Left lung (tissue), 10 donors: Measurements from ENCODE around the gene SF3B3. TPM values are rescaled to one million over a fixed set of nuclear protein-coding genes. Genes with fewer than 3 reads are reported as not detected.
"Not testable (repeated sequence)": the region's sequence is repeated elsewhere in the genome, so short reads cannot be mapped to it uniquely, and the experiment has no call there.

ENCODE experiments used
- ATAC-seq: fragments of 200-7000 bp; cut with Tn5 transposase; one replicate; pipeline ENCODE4 v1.9.1; 2020; ENCODE audit warnings: moderate library complexity
- DNase-seq, 4 donors: peaks; one replicate each; pipeline ENCODE4 v3.0.0-alpha.2; 2013 to 2020
- H3K27ac ChIP-seq, 2 donors: fragments of 200-600 bp; sonication (generic) in 1 of 2; one replicate each; pipeline versions ENCODE4 v1.5.0 to v1.8.0; 2020 to 2021
- H3K27me3 ChIP-seq, 2 donors: fragments of 200-600 bp; sonication (generic) in 1 of 2; one replicate each; pipeline versions ENCODE4 v1.5.0 to v1.8.0; 2020 to 2021
- H3K36me3 ChIP-seq, 2 donors: fragments of 200-600 bp; sonication (generic) in 1 of 2; one replicate each; pipeline versions ENCODE4 v1.5.0 to v1.8.0; 2020 to 2021
- H3K4me1 ChIP-seq, 2 donors: fragments of 200-600 bp; one replicate each; pipeline ENCODE4 v1.8.0; 2021
- H3K4me3 ChIP-seq, 2 donors: fragments of 200-600 bp; sonication (generic) in 1 of 2; one replicate each; pipeline versions ENCODE4 v1.5.0 to v1.8.0; 2020 to 2021; ENCODE audit warnings: mild to moderate bottlenecking in 1 of 2
- H3K9me3 ChIP-seq, 2 donors: fragments of 200-600 bp; sonication (generic) in 1 of 2; one replicate each; pipeline versions ENCODE4 v1.5.0 to v1.8.0; 2020 to 2021
- CTCF ChIP-seq, 2 donors: fragments of 200-600 bp; sonication (generic) in 1 of 2; IDR thresholded peaks; one replicate each; pipeline versions ENCODE4 v1.5.0 to v1.8.0; 2021; ENCODE audit warnings: antibody characterized with exemption in 2 of 2
- intact Hi-C, 2 donors: fragments of 100-400 bp; cut with DNase I; formaldehyde crosslinking; loops; one replicate each; pipeline versions ENCODE4 v1.11.2 to v1.14.2; 2022
- polyA plus RNA-seq, 6 donors: library from polyadenylated mRNA; unstranded; fragments of 120-200 nt; gene quantifications; one replicate each; pipeline ENCODE4 v1.2.1, GENCODE V29; 2013; ENCODE audit not compliant: insufficient read length in 6 of 6
- total RNA-seq, 2 donors: library from RNA; stranded (reverse); fragmentation: NEBNext Ultra II Directional; extraction: Animal tissue kit (Norgen Biotek cat#: 25700); gene quantifications; one replicate each; pipeline ENCODE4 v1.2.1, GENCODE V29; 2021
- donor health status: DM: no; HTN: yes; CAD: no.
- donor health status: DM: no; HTN: no; CAD: no.

The SF3B3 gene
- total and polyA plus RNA-seq, 8 donors, result 210 to 396 (median 366) TPM

GRCh38 chr16:70527315-70527996 lies 3.8 kb downstream of the SF3B3 start:
- DNase-seq, result no peak
- TF ChIP-seq CTCF (IDR thresholded peaks at IDR 0.05), result no peak
- no peaks in the 10 kb centered on the region for H3K27me3 ChIP-seq
- peaks cover 15 to 57% of the 10 kb centered on the region in 2 donors for H3K4me1 ChIP-seq
- H3K9me3 ChIP-seq, result no peaks in the 10 kb centered on the region
- H3K36me3 ChIP-seq, result peaks cover 0 to 65% of the 10 kb centered on the region in 2 donors
- intact Hi-C loops, result loop anchor here in 1 of 2 donors (5.0 kb wide), 1 partner anchor 125 kb away; no protein-coding TSS in a partner anchor
- ATAC-seq, result no peak
- H3K27ac ChIP-seq, result no peak overlapping the region
- H3K4me3 ChIP-seq, result no peak overlapping the region

GRCh38 chr16:70529051-70529777 lies 5.6 kb downstream of the SF3B3 start:
- Histone ChIP-seq H3K36me3 (peaks cover 0 to 83% of the 10 kb centered on the region in 2 donors), H3K9me3 (no peaks in the 10 kb centered on the region), H3K27ac (no peak overlapping the region), H3K4me1 (peaks cover 12 to 52% of the 10 kb centered on the region in 2 donors), H3K4me3 (no peak overlapping the region), H3K27me3 (no peaks in the 10 kb centered on the region)
- ATAC-seq (peak; percentile 57), DNase-seq (peak in 1 of 4 donors; percentile 22)
- intact Hi-C loops, result loop anchor here in 1 of 2 donors (5.0 kb wide), 1 partner anchor 123 kb away; no protein-coding TSS in a partner anchor
- TF ChIP-seq CTCF (IDR thresholded peaks at IDR 0.05), result peak; percentile 21 to 37

GRCh38 chr16:70529954-70530353 lies 6.3 kb downstream of the SF3B3 start:
- Histone ChIP-seq H3K36me3 (peaks cover 0 to 90% of the 10 kb centered on the region in 2 donors), H3K4me1 (peaks cover 10 to 46% of the 10 kb centered on the region in 2 donors)
- DNase-seq, H3K27ac ChIP-seq, H3K9me3 ChIP-seq, H3K27me3 ChIP-seq, H3K4me3 ChIP-seq, ATAC-seq: not testable (repeated sequence)
- intact Hi-C loops, result loop anchor here in 1 of 2 donors (5.0 kb wide), 1 partner anchor 122 kb away; no protein-coding TSS in a partner anchor

GRCh38 chr16:70534971-70535370 lies 11.4 kb downstream of the SF3B3 start:
- Histone ChIP-seq H3K4me3 (no peak overlapping the region), H3K36me3 (peaks cover 0 to 100% of the 10 kb centered on the region in 2 donors), H3K9me3 (no peaks in the 10 kb centered on the region), H3K27me3 (no peaks in the 10 kb centered on the region), H3K27ac (no peak overlapping the region), H3K4me1 (peaks cover 0 to 2% of the 10 kb centered on the region in 2 donors)
- intact Hi-C loops, result no loop called here
- no peak for TF ChIP-seq CTCF (IDR thresholded peaks at IDR 0.05)
- ATAC-seq (no peak), DNase-seq (no peak)

- TF ChIP-seq CTCF (IDR thresholded peaks at IDR 0.05), result no peak
- H3K27me3 ChIP-seq, result no peaks in the 10 kb centered on the region
- H3K4me3 ChIP-seq, result no peak overlapping the region
- no peak for ATAC-seq
- intact Hi-C loops, result no loop called here
- H3K4me1 ChIP-seq, result peaks cover 0 to 12% of the 10 kb centered on the region in 2 donors
- no peaks in the 10 kb centered on the region for H3K9me3 ChIP-seq
- no peak overlapping the region for H3K27ac ChIP-seq
- peaks cover 0 to 100% of the 10 kb centered on the region in 2 donors for H3K36me3 ChIP-seq
- no peak for DNase-seq
These were observed 17.4 kb downstream of the SF3B3 start for GRCh38 chr16:70540994-70541393.
